WTC11 (cell line): ENCODE data around the gene INSYN1. TPM values are rescaled to one million over a fixed set of nuclear protein-coding genes. Genes with fewer than 3 reads are reported as not detected.
"Not testable (repeated sequence)": the region's sequence is repeated elsewhere in the genome, so short reads cannot be mapped to it uniquely, and the experiment has no call there.

Experiments
- ATAC-seq: fragments of 200-7000 bp; cut with Tn5 transposase; 2 replicates; pipeline ENCODE4 v1.10.0; 2021; ENCODE audit warnings: mild to moderate bottlenecking, moderate library complexity
- CTCF ChIA-PET: fragments of 300-600 bp; sonication (Branson Sonifier 250); formaldehyde crosslinking; loops from one replicate; lab custom pipeline; 2021; ENCODE audit warnings: antibody characterized with exemption; lab: Charles Lee
- POLR2A ChIA-PET: fragments of 350-600 bp; sonication (Branson Sonifier 250); formaldehyde crosslinking; loops from one replicate; lab custom pipeline; 2021; ENCODE audit warnings: antibody characterized with exemption; lab: Charles Lee
- DNase-seq: peaks from one replicate; pipeline ENCODE4 v3.0.0; 2021; ENCODE audit warnings: low spot score
- H3K27ac Mint-ChIP-seq: 2 replicates; pipeline ENCODE4 v1.8.0; 2021; ENCODE audit warnings: mixed read lengths
- H3K27me3 Mint-ChIP-seq: 2 replicates; pipeline ENCODE4 v1.8.0; 2021; ENCODE audit warnings: low read depth, mild to moderate bottlenecking, moderate library complexity, mixed read lengths
- H3K36me3 Mint-ChIP-seq: 2 replicates; pipeline ENCODE4 v1.8.0; 2021; ENCODE audit warnings: mixed read lengths
- H3K4me1 Mint-ChIP-seq: 2 replicates; pipeline ENCODE4 v1.8.0; 2022; ENCODE audit warnings: mixed read lengths
- H3K4me3 Mint-ChIP-seq: 2 replicates; pipeline ENCODE4 v1.8.0; 2021; ENCODE audit warnings: mild to moderate bottlenecking, moderate library complexity, mixed read lengths
- H3K9me3 Mint-ChIP-seq: 2 replicates; pipeline ENCODE4 v1.8.0; 2021; ENCODE audit warnings: mixed read lengths
- ATF1 ChIP-seq: sonication (generic); formaldehyde crosslinking; IDR thresholded peaks from 2 replicates; pipeline ENCODE4 v1.8.1; 2023; ENCODE audit warnings: mild to moderate bottlenecking, moderate library complexity, missing genetic modification reagents
- CBFB ChIP-seq: sonication (generic); formaldehyde crosslinking; IDR thresholded peaks from 2 replicates; pipeline ENCODE4 v1.8.1; 2022; ENCODE audit warnings: mild to moderate bottlenecking, low read depth, missing genetic modification reagents
- CREM ChIP-seq: sonication (generic); formaldehyde crosslinking; IDR thresholded peaks from 2 replicates; pipeline ENCODE4 v1.8.1; 2022; ENCODE audit warnings: mild to moderate bottlenecking, missing genetic modification reagents, moderate library complexity
- E2F1 ChIP-seq: sonication (generic); formaldehyde crosslinking; IDR thresholded peaks from 2 replicates; pipeline ENCODE4 v1.8.0; 2022; ENCODE audit warnings: mild to moderate bottlenecking, missing genetic modification reagents
- FOXJ3 ChIP-seq: sonication (generic); formaldehyde crosslinking; IDR thresholded peaks from 2 replicates; pipeline ENCODE4 v1.9.0; 2021; ENCODE audit warnings: missing genetic modification reagents, mild to moderate bottlenecking, borderline replicate concordance
- GABPB1 ChIP-seq: sonication (generic); formaldehyde crosslinking; IDR thresholded peaks from 2 replicates; pipeline ENCODE4 v1.8.1; 2023; ENCODE audit warnings: mild to moderate bottlenecking, missing genetic modification reagents
- GRHL2 ChIP-seq: fragments of 250-450 bp; sonication (Bioruptor Pico); IDR thresholded peaks from 2 replicates; pipeline ENCODE4 v1.8.0; 2022; ENCODE audit warnings: mild to moderate bottlenecking, moderate library complexity; ENCODE audit not compliant: insufficient replicate concordance, severe bottlenecking
- IRF2 ChIP-seq: sonication (generic); formaldehyde crosslinking; IDR thresholded peaks from 2 replicates; pipeline ENCODE4 v1.8.0; 2022; ENCODE audit warnings: low read depth, missing genetic modification reagents, borderline replicate concordance
- JUN ChIP-seq: sonication (generic); formaldehyde crosslinking; IDR thresholded peaks from 2 replicates; pipeline ENCODE4 v1.8.0; 2023; ENCODE audit warnings: mild to moderate bottlenecking, missing genetic modification reagents
- KAT7 ChIP-seq: sonication (generic); formaldehyde crosslinking; IDR thresholded peaks from 2 replicates; pipeline ENCODE4 v1.8.1; 2023; ENCODE audit warnings: missing genetic modification reagents, mild to moderate bottlenecking, borderline replicate concordance
- MYBL2 ChIP-seq: sonication (generic); formaldehyde crosslinking; IDR thresholded peaks from 2 replicates; pipeline ENCODE4 v1.8.1; 2023; ENCODE audit warnings: mild to moderate bottlenecking, moderate library complexity, missing genetic modification reagents
- NFATC4 ChIP-seq: fragments of 250-450 bp; sonication (Bioruptor Pico); IDR thresholded peaks from 2 replicates; pipeline ENCODE4 v1.9.0; 2021; ENCODE audit warnings: mild to moderate bottlenecking
- NR1H2 ChIP-seq: sonication (generic); formaldehyde crosslinking; IDR thresholded peaks from 2 replicates; pipeline ENCODE4 v1.9.0; 2021; ENCODE audit warnings: mild to moderate bottlenecking, moderate library complexity, missing genetic modification reagents
- NR2C2 ChIP-seq: sonication (generic); formaldehyde crosslinking; IDR thresholded peaks from 2 replicates; pipeline ENCODE4 v1.8.0; 2022; ENCODE audit warnings: mild to moderate bottlenecking, missing genetic modification reagents
- OVOL2 ChIP-seq: fragments of 250-450 bp; sonication (Bioruptor Pico); IDR thresholded peaks from 2 replicates; pipeline ENCODE4 v1.9.0; 2021; ENCODE audit warnings: mild to moderate bottlenecking, borderline replicate concordance
- PRRX2 ChIP-seq: fragments of 250-450 bp; sonication (Bioruptor Pico); IDR thresholded peaks from 2 replicates; pipeline ENCODE4 v1.8.0; 2021; ENCODE audit warnings: mild to moderate bottlenecking
- TCF7 ChIP-seq: sonication (generic); formaldehyde crosslinking; IDR thresholded peaks from 2 replicates; pipeline ENCODE4 v1.8.0; 2022; ENCODE audit warnings: mild to moderate bottlenecking, low read depth, missing genetic modification reagents, moderate library complexity
- TEAD1 ChIP-seq: sonication (generic); formaldehyde crosslinking; IDR thresholded peaks from 2 replicates; pipeline ENCODE4 v1.8.0; 2022; ENCODE audit warnings: mild to moderate bottlenecking, missing genetic modification reagents
- USF2 ChIP-seq: sonication (generic); formaldehyde crosslinking; IDR thresholded peaks from 2 replicates; pipeline ENCODE4 v1.8.1; 2023; ENCODE audit warnings: mild to moderate bottlenecking, missing genetic modification reagents, moderate library complexity
- ZBTB21 ChIP-seq: sonication (generic); formaldehyde crosslinking; IDR thresholded peaks from 2 replicates; pipeline ENCODE4 v1.8.1; 2023; ENCODE audit warnings: mild to moderate bottlenecking, missing genetic modification reagents, borderline replicate concordance
- ZNF138 ChIP-seq: sonication (generic); formaldehyde crosslinking; conservative IDR thresholded peaks from 2 replicates; pipeline ENCODE4 v1.8.1; 2022; ENCODE audit warnings: mild to moderate bottlenecking, moderate library complexity, missing genetic modification reagents
- ZNF219 ChIP-seq: sonication (generic); formaldehyde crosslinking; IDR thresholded peaks from 2 replicates; pipeline ENCODE4 v1.8.0; 2023; ENCODE audit warnings: missing genetic modification reagents, mild to moderate bottlenecking, borderline replicate concordance
- ZNF317 ChIP-seq: sonication (generic); formaldehyde crosslinking; IDR thresholded peaks from 2 replicates; pipeline ENCODE4 v1.8.1; 2023; ENCODE audit warnings: low read depth, mild to moderate bottlenecking, moderate library complexity, missing genetic modification reagents, borderline replicate concordance
- total RNA-seq: library from RNA; stranded (reverse); gene quantifications from 3 replicates; pipeline ENCODE4 v1.2.3, GENCODE V29; 2021
- TF ChIP-seq, protein P1 (sequence below): fragments of 250-450 bp; sonication (Bioruptor Pico); IDR thresholded peaks from 2 replicates; pipeline ENCODE4 v1.9.0; 2021; ENCODE audit warnings: mild to moderate bottlenecking
- TF ChIP-seq, protein P2 (sequence below): sonication (generic); formaldehyde crosslinking; IDR thresholded peaks from 2 replicates; pipeline ENCODE4 v1.8.1; 2022; ENCODE audit warnings: low read depth, mild to moderate bottlenecking, moderate library complexity, missing genetic modification reagents, borderline replicate concordance
- TF ChIP-seq, protein P3 (sequence below): sonication (generic); formaldehyde crosslinking; IDR thresholded peaks from 2 replicates; pipeline ENCODE4 v1.8.1; 2023; ENCODE audit warnings: mild to moderate bottlenecking, missing genetic modification reagents, borderline replicate concordance

The INSYN1 gene
- total RNA-seq, 1 experiment from 2014 or later, result 11.9 TPM

DNA sequence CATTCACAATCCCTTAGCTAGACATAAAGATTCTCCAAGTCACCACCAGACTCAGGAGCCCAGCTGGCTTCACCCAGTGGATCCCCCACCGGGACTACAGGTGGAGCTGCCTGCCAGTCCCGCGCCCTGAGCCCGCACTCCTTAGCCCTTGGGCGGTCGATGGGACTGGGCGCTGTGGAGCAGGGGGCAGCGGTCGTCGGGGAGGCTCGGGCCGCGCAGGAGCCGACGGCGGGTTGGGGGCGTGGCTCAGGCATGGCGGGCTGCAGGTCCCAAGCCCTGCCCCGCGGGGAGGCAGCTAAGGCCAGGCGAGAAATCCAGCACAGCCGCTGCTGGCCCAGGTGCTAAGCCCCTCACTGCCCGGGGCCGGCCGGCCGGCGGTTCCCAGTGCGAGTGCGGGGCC, 21.1 kb downstream of the INSYN1 start:
- not testable (repeated sequence) for H3K4me1 Mint-ChIP-seq, H3K4me3 Mint-ChIP-seq, DNase-seq, ATAC-seq, H3K9me3 Mint-ChIP-seq, H3K36me3 Mint-ChIP-seq, H3K27ac Mint-ChIP-seq, H3K27me3 Mint-ChIP-seq
- POLR2A ChIA-PET, result interaction anchor here (1.0 to 1.1 kb wide), 2 partner anchors 10 to 47 kb away, joined by 3 read pairs; no protein-coding TSS in a partner anchor
- CTCF ChIA-PET, result interaction anchor here (0.6 to 2.6 kb wide), 6 partner anchors 15 to 415 kb away, joined by 3 to 14 read pairs (median 5); no protein-coding TSS in a partner anchor

GRCh38 chr15:73727330-73727976, 25.7 kb downstream of the INSYN1 start:
- no peak overlapping the region for H3K27ac Mint-ChIP-seq
- POLR2A ChIA-PET, result no interaction called here
- no peaks in the 10 kb centered on the region for H3K36me3 Mint-ChIP-seq
- no peaks in the 10 kb centered on the region for H3K4me1 Mint-ChIP-seq
- peaks cover 6% of the 10 kb centered on the region; the same call in 1 of the 2 replicates for H3K9me3 Mint-ChIP-seq
- ATAC-seq (no peak), DNase-seq (no peak)
- TF ChIP-seq IRF2 (CRISPR knock-in tag) (no peak), TCF7 (no peak), PRRX2 (CRISPR knock-in tag) (no peak), FOXJ3 (no peak), OVOL2 (CRISPR knock-in tag) (no peak), ATF1 (CRISPR knock-in tag) (no peak), GABPB1 (CRISPR knock-in tag) (no peak), ZNF317 (CRISPR knock-in tag) (no peak), NR1H2 (no peak), KAT7 (CRISPR knock-in tag) (no peak), TEAD1 (CRISPR knock-in tag) (no peak), JUN (CRISPR knock-in tag) (no peak), ZNF138 (CRISPR knock-in tag) (no peak), NFATC4 (no peak), E2F1 (CRISPR knock-in tag) (no peak), MYBL2 (CRISPR knock-in tag) (no peak)
- TF ChIP-seq, protein P1, sequence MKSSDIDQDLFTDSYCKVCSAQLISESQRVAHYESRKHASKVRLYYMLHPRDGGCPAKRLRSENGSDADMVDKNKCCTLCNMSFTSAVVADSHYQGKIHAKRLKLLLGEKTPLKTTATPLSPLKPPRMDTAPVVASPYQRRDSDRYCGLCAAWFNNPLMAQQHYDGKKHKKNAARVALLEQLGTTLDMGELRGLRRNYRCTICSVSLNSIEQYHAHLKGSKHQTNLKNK (CRISPR knock-in tag), result no peak
- TF ChIP-seq, protein P2, sequence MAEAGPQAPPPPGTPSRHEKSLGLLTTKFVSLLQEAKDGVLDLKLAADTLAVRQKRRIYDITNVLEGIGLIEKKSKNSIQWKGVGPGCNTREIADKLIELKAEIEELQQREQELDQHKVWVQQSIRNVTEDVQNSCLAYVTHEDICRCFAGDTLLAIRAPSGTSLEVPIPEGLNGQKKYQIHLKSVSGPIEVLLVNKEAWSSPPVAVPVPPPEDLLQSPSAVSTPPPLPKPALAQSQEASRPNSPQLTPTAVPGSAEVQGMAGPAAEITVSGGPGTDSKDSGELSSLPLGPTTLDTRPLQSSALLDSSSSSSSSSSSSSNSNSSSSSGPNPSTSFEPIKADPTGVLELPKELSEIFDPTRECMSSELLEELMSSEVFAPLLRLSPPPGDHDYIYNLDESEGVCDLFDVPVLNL, result no peak
- H3K4me3 Mint-ChIP-seq, result no peak overlapping the region
- H3K27me3 Mint-ChIP-seq, result no peaks in the 10 kb centered on the region
- CTCF ChIA-PET, result interaction anchor here (1.5 to 2.6 kb wide), 3 partner anchors 10 to 140 kb away, joined by 5 to 11 read pairs (median 6); no protein-coding TSS in a partner anchor

- no peak overlapping the region for H3K27ac Mint-ChIP-seq
- no peaks in the 10 kb centered on the region for H3K27me3 Mint-ChIP-seq
- DNase-seq, result no peak
- no peaks in the 10 kb centered on the region for H3K4me1 Mint-ChIP-seq
- H3K36me3 Mint-ChIP-seq, result no peaks in the 10 kb centered on the region
- H3K4me3 Mint-ChIP-seq, result no peak overlapping the region
- H3K9me3 Mint-ChIP-seq, result no peaks in the 10 kb centered on the region
- ATAC-seq, result no peak
- POLR2A ChIA-PET, result no interaction called here
- CTCF ChIA-PET, result interaction anchor here (1.1 kb wide), 1 partner anchor 12 kb away, joined by 7 read pairs; no protein-coding TSS in a partner anchor
- TF ChIP-seq GRHL2 (CRISPR knock-in tag) (no peak), USF2 (CRISPR knock-in tag) (no peak), CREM (no peak), KAT7 (CRISPR knock-in tag) (no peak), ZBTB21 (CRISPR knock-in tag) (no peak), CBFB (CRISPR knock-in tag) (no peak), NR2C2 (CRISPR knock-in tag) (no peak), ZNF219 (no peak)
- TF ChIP-seq, protein P3, sequence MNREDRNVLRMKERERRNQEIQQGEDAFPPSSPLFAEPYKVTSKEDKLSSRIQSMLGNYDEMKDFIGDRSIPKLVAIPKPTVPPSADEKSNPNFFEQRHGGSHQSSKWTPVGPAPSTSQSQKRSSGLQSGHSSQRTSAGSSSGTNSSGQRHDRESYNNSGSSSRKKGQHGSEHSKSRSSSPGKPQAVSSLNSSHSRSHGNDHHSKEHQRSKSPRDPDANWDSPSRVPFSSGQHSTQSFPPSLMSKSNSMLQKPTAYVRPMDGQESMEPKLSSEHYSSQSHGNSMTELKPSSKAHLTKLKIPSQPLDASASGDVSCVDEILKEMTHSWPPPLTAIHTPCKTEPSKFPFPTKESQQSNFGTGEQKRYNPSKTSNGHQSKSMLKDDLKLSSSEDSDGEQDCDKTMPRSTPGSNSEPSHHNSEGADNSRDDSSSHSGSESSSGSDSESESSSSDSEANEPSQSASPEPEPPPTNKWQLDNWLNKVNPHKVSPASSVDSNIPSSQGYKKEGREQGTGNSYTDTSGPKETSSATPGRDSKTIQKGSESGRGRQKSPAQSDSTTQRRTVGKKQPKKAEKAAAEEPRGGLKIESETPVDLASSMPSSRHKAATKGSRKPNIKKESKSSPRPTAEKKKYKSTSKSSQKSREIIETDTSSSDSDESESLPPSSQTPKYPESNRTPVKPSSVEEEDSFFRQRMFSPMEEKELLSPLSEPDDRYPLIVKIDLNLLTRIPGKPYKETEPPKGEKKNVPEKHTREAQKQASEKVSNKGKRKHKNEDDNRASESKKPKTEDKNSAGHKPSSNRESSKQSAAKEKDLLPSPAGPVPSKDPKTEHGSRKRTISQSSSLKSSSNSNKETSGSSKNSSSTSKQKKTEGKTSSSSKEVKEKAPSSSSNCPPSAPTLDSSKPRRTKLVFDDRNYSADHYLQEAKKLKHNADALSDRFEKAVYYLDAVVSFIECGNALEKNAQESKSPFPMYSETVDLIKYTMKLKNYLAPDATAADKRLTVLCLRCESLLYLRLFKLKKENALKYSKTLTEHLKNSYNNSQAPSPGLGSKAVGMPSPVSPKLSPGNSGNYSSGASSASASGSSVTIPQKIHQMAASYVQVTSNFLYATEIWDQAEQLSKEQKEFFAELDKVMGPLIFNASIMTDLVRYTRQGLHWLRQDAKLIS (CRISPR knock-in tag), result no peak
- TF ChIP-seq, protein P1 (CRISPR knock-in tag), result no peak
Measured at GRCh38 chr15:73724212-73724611, 28.9 kb downstream of the INSYN1 start.
